Left kidney (tissue), 2 donors: Measurements from ENCODE around the gene EGR4. TPM values are rescaled to one million over a fixed set of nuclear protein-coding genes. Genes with fewer than 3 reads are reported as not detected.

Source experiments
- DNase-seq: peaks from one replicate; pipeline ENCODE4 v3.0.0-alpha.2; 2013
- polyA plus RNA-seq: library from polyadenylated mRNA; unstranded; fragments of 120-200 nt; gene quantifications from one replicate; pipeline ENCODE4 v1.2.1, GENCODE V29; 2013; ENCODE audit not compliant: insufficient read length

The EGR4 gene
- polyA plus RNA-seq, 1 donor, result not detected

DNA sequence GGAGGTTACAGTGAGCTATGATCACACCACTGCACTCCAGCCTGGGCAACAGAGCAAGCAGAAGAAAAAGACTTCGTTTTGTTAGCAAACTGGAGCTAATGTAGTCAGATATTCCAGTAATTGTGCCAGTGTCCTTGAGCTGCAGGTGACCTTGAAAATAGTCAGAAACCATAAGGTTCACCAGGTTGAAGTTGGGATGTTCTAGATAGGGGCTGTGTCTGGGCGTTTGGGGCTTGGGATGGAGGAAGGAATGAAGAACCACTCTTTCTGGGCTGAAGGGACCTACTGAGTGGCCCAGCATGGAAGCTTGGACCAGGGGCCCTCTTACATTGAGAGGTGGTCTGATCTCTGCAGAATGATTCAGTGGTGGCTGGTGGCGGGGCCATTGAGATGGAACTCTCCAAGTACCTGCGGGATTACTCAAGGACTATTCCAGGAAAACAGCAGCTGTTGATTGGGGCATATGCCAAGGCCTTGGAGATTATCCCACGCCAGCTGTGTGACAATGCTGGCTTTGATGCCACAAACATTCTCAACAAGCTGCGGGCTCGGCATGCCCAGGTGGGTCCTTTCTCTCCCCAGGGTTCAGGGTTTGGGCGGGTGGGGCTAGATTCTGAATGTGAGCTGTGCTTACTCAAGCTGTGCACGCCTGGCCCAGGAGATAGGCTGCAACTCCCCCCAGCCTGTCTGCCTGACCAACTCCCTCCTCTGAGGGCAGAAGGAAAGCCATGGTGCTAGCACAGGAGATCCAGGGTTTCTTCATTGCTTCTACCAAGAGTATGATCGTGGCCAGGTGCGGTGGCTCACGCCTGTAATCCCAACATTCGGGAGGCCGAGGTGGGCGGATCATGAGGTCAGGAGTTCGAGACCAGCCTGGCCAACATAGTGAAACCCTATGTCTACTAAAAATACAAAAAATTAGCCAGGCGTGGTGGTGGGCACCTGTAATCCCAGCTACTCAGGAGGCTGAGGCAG, 42.2 kb downstream of the EGR4 start:
- DNase-seq, result no peak

DNA sequence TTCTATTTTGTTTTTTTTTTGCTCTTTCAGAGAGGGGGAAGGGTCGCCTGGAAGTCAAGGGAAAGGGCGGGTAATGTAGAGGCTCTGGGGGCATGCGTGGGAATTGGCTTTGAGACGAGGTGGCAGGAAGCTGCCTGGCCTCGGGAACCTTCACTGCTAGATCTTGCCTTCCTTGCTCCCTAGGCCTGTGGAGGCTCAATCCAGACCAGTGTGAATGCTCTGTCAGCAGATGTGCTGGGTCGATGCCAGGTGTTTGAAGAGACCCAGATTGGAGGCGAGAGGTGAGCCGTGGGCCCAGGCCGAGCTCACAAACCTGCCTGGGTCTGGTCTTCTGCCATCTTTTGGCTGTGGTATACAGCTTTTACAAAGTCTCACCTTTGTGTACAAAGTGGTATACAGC, 43.7 kb downstream of the EGR4 start:
- DNase-seq, result no peak

DNA sequence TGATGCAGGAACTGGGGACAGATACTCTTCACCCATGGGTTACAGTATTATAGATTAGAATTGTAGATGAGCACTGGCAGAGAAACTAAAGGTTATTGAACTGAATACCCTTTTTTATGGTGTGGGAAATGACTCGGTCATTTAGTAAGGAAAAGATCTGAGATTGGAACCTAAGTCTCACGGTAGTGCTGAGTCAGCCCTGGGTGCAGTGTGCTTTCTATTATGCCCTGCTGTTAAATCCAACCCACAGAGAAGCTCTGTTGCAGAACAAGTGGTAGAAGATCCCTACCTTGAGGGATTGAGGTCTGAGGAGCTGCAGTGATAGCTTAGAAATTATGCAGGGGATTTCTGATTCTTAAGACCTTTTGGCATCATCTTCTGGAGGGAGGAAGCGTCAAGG, 46.5 kb downstream of the EGR4 start:
- DNase-seq, result no peak

DNA sequence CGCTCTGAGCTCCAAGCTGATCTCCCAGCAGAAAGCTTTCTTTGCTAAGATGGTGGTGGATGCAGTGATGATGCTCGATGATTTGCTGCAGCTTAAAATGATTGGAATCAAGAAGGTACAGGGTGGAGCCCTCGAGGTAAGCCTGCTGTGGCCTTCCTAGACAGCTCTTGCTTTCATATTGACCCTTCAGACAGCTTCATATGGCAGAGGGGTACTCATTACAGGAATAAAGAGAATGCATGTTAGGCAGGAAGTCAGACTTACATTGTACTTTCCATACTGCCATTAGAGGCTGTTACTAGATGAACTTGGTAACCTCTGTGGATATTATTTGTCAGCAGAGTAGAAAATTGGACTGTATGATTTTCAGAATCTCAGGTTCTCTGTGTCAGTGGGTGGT, 48.8 kb downstream of the EGR4 start:
- DNase-seq, result no peak

DNA sequence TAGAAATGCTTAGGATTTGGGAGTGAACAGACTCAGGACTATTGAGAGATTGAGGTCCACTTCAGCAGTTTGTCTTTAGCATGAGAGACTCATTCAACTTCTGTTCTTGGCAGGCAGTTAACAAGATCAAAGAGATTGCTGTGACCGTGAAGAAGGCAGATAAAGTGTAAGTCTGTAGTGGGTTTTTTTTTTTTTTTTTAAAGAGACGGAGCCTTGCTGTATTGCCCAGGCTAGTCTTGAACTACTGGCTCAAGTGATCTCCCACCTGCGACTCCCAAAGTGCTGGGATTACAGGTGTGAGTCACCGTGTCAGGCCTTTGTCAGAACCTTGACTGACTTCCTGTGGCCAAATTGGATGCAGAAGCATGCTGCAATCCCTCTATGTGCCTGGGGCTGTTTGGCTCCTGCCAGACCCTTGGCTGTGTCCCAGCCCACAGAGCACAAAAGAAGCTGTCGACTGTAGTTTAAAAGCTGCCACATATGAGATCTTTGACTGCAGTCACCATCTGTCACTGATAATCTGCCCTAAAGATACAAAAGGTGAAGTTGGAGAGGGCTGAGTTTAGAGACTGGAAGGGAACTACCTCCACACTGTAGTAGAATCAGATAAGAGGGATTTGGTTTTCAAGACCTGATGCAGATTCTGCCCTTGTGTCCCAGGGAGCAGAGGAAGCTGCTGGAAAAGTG, 49.3 kb downstream of the EGR4 start:
- DNase-seq, result no peak

Other genes with a start within 250 kb of the EGR4 start
- gene SFXN5, start 221.8 kb downstream of the EGR4 start, polyA plus RNA-seq, result 26.3 TPM
- 43.9 TPM for gene RAB11FIP5, start 180.6 kb downstream of the EGR4 start, polyA plus RNA-seq
- gene NOTO, start 91.0 kb downstream of the EGR4 start, polyA plus RNA-seq, result 0.10 TPM
- 43.4 TPM for gene SMYD5, start 79.3 kb downstream of the EGR4 start, polyA plus RNA-seq
- 13.4 TPM for gene PRADC1, start 60.3 kb downstream of the EGR4 start, polyA plus RNA-seq
- gene CCT7, start 59.2 kb downstream of the EGR4 start, polyA plus RNA-seq, result 276 TPM
- gene FBXO41, start 9.1 kb downstream of the EGR4 start, polyA plus RNA-seq, result 2.1 TPM
- gene ALMS1, start 92.3 kb upstream of the EGR4 start, polyA plus RNA-seq, result 45.2 TPM